Hematopoietic multipotent progenitor cell treated with erythropoietin and hydrocortisone succinate and interleukin-3 and kit ligand, for 6 days (in vitro differentiated cells): ENCODE results near the gene FCER1G.
"Not testable (repeated sequence)": the region's sequence is repeated elsewhere in the genome, so short reads cannot be mapped to it uniquely, and the experiment has no call there.

Experiments used
- DNase-seq: peaks from one replicate; pipeline ENCODE4 v3.0.0-alpha.2; 2015

Gene FCER1G

DNA sequence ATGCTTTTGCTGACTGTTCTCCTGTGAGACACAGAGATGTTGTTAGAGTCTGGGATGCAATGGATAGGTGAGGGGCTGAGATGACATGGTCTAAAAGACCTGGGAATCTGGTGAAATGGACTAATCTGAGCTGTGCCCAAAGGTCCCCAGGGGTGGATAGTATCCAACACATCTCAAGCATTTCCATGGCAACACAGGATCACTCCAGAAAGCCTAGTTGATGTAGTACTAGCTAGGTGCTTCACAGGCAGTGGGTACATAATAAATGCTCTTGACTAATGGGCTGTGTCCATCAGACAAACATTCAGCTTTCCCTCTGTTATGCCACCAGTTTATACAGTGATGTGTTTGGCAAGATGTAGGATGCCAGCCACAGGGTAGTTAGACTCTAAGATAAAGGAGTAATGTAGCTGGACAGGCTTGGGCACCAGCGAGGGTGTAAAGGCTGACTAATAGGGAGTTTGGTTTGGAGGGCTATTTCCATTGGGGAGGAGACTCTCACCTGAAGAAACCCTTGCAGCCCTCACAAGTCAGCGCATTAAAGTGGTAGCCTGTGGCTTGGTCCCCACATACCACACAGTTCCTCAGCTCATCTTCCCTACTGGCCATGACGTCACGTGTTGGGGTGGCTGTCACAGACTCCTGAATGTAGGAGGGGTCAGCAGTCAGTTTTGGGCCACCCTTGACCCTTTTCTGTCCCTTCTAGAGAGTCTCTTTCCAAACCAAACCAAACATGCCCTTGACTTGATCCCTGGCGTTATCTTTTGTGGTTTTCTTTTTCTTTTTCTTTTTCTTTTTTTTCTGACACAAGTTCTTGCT, 21.1 kb downstream of the FCER1G start:
- no peak for DNase-seq

- DNase-seq, result no peak
Measured at GRCh38 chr1:161238039-161238473, 23.0 kb downstream of the FCER1G start, which contains the start of gene NR1I3. NR1I3 (minus strand) TSS chr1:161238203; CDS start chr1:161236565, 1,638 bp downstream.

DNA sequence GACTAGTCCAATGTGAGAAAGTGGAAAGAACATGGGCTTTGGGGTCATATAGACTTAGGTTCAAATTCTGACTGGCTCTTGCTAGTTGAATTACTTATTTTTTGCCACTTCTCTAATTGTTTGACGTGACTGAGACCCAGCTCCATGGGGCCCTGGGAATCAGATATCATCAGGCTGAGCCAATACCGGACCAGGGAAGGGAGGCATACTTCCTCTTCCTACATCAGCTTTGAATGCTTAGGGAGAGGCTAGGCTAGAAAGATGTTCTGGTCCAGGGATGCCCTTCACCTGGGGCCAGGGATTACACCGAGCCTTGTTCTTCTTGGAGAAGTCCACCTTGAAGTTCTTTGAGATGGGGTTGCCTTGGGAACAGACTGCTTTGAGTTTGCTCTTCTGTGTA, 26.6 kb downstream of the FCER1G start:
- DNase-seq, result no peak

DNA sequence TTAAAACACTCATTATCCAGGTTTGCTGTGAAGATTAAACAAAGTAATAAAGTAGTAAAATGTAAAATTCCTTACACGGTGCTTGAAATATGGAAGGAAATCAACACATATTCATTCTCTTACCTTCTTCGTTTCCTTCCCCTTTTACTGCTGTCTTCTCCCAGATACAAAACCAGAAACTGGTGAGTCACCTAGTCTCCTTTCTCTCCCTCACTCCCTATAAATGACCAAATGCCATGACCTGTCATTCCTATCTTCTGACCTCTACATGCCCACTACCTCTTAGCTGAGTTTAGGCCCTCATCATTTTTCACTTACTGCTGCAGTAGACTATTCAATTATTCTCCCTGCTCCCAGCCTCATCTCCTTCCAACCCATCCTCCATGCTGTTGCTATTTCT, 27.2 kb downstream of the FCER1G start:
- DNase-seq, result no peak

DNA sequence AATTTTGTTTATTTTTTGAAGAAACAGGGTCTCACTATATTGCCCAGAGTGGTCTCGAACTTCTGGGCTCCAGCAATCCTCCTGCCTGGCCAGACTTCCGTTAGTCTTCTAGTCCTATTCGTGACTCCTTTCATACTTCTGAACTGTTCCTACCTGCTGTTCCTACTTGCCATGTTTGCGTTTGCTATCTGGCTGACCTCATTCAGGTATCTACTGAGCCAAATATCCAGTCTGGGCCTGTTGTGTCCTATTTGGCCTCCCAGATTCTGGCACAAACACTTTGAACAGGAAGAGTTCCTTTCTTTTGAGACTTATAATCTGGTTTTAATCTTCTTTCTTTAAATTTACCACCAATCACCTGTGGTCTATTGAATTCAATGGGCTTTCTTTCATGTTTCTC, 29.8 kb downstream of the FCER1G start:
- DNase-seq, result no peak

GRCh38 chr1:161250100-161250499, 35.0 kb downstream of the FCER1G start:
- DNase-seq, result not testable (repeated sequence)

DNA sequence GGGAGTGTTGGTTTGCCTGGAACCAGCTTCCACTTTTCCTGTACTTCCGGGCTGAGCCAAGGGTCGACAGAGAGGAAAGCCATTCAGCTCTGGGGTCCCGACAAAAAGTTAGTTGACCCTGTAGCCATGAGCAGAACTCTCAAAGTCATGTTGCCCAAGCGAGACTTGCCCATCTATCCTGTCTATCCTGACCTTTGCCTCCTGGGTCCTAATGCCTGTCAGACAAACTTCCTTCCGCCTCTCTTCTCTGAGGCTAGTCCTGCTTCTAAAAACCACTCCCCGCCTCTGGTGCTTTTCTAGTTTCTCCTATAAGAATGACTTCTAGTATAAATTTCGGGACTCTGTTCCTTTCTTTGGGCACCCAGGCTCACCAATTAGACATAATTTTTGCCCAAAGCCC, 35.7 kb downstream of the FCER1G start:
- DNase-seq, result no peak

DNA sequence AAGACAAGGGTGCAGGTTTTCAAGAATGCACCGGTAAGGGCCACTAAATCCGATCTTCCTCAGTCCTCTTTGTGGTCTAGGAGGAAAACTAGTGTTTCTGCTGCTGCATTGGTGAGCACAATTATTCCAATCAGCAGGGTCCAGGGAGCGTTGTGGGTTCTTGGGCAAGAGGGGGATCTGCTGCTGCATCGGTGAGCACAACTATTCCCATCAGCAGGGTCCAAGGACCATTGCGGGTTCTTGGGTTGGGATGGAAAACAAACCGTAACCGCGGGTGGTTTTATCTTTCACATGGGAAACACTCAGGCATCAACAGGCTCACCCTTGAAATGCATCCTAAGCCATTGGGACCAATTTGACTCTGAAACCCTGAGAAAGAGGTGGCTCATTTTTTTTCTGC, 36.5 kb downstream of the FCER1G start:
- DNase-seq, result no peak

DNA sequence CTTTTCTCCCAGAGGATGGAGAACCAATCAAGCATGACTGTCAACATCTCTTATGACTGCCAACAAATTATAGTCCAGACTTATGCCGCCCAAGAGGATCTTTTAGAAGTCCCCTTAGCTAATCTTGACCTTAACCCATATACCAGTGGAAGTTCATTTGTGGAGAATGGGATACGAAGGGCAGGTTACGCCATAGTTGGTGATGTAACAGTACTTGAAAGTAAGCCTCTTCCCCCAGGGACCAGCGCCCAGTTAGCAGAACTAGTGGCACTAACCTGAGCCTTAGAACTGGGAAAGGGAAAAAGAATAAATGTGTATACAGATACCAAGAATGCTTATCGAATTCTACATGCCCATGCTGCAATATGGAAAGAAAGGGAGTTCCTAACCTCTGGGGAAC, 40.2 kb downstream of the FCER1G start:
- DNase-seq, result not testable (repeated sequence)

GRCh38 chr1:161255955-161256520, 40.9 kb downstream of the FCER1G start:
- not testable (repeated sequence) for DNase-seq

- peak; percentile 24 for DNase-seq
Measured at GRCh38 chr1:161257109-161257508, 42.0 kb downstream of the FCER1G start.

- DNase-seq, result peak; percentile 68
Measured at GRCh38 chr1:161258439-161259344, 43.6 kb downstream of the FCER1G start, which contains the start of gene PCP4L1. PCP4L1 (plus strand) TSS chr1:161258745; CDS start chr1:161258975, 230 bp downstream.

- DNase-seq, result no peak
Measured at GRCh38 chr1:161259345-161259702, 44.2 kb downstream of the FCER1G start.

GRCh38 chr1:161259765-161260164, 44.7 kb downstream of the FCER1G start:
- no peak for DNase-seq

DNA sequence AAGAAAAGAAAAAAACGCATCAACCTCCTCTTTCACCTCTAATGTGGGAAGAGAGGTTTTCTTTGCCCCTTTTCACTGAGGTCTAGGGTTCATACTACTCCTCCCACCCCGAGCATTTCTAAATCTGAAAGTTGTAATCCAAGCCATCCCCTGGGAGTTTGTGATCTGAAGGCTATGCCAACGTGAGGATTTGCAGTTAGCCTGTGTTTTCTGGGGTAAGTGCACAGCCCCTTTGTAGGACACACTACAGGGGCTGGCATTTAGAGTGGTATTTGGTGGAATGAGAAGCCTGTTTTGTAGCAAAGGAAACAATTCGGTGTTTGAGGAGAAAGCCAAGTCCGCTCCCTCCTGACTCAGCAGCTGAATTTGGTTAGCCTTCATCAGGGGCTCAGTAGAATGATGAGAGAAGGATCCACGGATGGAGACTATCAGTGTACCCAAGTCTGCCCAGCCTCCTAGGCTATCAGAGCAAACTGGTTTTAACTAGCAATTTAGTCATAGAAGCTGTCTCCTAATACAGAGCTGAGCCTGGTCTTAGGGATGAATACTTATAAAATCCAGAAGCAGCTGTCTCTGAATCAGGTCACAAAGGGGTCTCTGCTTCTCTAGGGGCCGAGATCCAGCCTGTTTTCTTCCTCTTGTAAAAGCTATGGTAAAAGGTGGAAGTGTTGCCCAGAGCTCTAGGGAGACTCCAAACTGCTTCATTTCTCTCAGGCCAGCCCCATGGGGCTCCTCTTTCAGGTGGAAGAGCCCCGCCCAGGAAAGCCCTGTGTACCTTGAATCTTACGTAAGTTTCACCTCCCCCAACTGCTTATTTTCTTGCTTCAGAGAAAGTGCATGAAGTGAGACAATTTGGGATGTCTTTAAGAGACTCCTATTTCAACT, 45.5 kb downstream of the FCER1G start:
- no peak for DNase-seq

DNA sequence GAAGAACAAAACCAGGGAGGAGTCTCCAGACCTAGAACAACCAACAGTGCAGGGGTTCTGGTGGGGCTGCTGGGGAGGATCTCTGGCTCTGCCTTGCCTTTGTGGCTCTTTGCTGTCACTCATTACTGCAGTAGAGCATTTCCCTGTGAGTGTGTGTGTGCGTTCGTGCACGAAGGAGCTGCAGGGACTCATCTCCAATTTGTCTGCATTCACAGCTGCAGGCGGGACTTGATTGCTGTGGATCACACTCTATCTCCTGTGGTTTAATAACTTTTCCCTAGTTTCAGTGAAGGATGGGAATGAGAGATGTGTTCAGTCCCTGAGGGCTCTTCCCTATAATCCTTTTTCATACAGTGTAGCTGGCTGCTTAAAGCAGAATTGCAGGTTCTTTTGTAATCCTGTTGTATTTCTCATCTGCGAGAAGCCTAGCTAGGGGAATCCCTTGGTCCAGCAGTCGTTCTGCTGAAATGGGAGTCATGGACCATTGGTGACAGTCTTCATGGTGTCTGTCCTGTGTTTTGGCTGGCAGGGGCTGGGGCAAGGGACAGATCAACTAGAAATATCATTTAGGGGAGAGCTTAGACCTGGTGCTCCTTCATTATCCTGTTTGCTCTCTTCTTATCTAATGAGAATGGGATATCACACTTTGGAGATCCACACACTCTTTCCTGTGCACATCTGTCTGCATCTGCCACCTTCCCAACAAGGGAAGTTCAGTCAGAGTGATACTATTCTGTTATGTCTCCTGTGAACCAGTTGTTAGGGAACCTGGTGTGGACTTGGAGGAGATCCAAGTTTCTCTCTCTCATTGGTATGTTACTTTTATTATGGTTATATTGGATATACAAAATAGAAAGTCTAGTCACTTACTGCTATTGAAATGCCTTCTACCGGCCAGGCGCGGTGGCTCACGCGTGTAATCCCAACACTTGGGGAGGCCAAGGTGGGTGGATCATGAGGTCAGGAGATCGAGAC, 46.5 kb downstream of the FCER1G start:
- DNase-seq, result no peak

- DNase-seq, result no peak
Measured at GRCh38 chr1:161265305-161265704, 50.2 kb downstream of the FCER1G start.

DNA sequence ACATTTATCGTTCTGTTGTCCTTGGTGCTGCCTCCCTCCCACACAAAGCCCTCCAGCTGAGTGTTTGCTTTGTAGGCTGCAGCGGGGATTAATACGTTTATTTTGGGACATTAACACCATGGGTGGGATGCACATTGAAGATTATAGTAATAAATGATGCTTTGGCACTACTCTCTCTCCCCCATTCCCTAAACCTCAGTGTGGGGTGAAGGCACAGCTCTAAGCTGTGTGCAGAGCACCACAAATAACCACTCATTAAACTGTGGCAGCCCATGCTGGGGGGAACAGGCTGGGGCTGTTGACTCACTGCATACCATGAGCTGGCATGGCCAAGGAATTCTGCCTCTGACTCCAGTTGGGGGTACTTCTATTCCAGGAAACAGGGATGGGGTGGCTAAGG, 51.1 kb downstream of the FCER1G start:
- no peak for DNase-seq

- DNase-seq, result no peak
Measured at GRCh38 chr1:161266836-161267235, 51.7 kb downstream of the FCER1G start.

DNA sequence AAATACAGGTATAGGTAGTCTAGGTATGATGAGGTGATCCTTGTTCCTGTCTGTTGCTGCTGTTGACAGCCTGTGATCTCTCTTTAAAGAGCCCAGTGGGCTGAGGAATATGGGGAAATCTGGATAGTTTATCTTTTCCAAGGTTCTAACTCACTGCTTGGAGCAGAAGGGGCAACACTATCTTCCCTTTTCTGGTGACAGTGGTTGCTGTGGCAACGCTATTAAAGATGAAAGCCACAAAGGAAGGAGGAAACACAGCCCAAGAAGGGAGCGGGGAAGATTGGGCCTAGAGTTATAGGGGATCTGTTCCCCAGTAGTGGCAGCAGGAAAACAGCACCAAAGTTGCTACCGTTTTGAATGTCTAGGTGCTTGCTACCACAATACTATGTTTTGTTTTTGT, 52.2 kb downstream of the FCER1G start:
- peak; percentile 56 for DNase-seq
